ENCODE data around the gene FAM174B.

The FAM174B gene

DNA sequence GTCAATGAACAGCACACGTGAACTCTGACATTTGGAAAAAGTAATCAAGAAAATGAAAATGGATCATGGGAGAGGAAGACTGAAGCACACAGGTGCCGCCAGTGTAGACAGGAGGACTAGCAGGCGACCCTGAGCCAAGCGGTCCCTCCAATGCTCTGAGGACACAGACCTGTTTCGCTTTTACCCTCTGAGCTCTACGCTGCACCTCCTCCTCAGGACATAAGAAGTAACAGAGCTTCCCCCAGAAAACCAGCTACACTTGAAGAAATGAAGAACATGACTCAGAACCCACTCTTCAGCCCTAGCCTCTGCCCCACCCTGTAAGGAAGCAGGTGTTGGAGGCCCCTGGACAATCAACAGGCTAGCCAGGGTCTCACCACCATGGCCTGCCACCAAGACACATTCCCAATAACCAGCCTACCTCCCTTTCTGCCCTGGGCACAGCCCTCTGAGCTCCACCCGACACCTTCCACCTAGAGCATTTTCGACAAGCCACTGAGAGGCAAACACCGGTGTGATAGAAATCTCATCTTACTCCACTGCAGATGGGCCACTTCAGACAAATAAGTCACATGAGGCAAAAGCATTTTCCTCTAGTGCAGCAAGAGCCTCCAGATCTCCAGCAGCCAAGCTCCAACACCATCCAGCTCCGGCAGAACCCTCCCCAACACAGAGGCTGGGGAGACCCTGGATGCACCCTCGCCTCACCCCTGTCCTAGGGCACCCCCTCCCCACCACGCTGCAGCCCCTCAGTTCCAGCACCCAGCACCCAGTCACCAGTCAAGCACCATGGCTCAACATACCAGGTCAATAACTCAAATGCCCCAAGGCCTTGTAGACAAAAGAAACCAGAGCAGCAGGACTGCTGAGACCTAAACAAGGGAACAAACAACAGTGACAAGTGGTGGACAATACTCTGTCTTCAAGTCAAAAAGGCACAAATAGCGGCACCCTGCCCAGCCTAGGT lies 11.4 kb downstream of the FAM174B start:
- FAIRE-seq: no peak

DNA sequence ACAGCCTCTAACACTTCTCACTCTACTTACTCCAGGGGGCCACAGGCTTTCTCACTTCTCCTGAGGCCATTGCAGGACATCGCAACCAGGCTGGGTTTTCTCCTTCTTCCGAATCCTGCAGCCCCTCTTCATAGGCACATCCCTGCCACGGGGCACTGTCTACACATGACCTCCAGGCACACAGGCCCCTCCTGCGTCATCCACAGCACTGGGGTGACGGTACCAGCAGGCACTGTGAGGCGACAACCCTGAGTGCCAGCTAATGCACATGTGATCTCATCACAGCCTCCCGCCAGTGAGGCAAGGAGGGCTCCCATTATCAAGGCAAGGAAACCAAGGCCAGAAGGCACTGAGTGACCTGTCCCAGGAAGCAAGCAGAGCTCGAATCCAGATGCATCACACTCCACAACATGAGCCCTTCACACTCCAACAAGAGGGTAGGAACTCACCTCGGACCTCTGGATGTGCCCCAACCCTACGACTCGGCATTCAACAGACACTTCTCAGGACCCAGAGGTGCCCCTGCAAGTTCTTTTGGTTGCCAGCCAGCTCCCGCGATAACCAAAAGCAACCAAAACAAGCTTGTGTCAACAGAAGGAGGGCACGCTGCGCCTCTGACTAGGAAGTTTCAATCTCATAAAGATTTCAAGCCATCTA lies 16.7 kb downstream of the FAM174B start:
- no peak for DNase-seq (ENCODE audit: low spot score)
- no peak for FAIRE-seq

More for the DNA sequence above, 11.4 kb downstream of the FAM174B start:
- DNase-seq (ENCODE audit: low spot score): no peak

DNA sequence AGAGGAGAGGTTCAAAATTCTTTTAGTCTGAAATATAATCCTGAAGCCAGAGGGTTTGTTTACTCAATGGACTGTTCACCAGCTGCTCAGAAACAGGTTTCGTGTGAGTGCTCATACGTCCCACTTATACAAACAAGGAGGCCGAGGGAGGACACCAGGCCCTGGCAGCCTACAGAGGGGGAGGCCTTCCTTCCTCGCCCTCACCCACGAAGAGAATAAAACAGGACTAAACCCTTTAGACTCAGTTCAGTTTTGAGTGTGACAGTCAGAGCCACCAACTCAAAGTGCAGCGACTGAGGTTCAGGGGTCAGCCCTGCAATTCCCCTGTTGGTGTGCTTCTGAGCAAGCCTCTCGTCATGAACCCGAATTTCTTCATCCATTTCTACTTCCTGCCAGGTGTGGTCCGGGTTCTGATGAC lies 17.3 kb downstream of the FAM174B start:
- DNase-seq (ENCODE audit: low spot score): no peak
- FAIRE-seq: no peak

DNA sequence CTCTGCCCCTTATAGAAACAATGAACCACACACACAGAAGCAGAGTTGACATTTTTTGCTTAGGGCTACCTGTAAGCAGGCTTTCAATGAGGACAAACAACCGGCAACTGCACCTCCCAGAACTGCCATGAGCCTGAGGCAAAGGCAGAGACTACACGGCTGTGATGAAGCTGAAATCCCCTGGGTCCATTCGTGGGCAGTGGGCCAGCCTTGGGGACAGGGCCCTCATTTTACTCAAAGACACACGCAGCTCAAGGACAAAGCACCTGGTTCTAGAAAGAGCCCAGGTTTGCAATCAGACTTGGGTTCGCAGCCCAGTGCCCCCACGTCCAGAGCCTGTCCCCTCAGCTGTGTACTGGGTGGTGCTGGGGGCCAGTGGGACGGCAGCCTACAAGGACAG lies 17.9 kb downstream of the FAM174B start:
- DNase-seq (ENCODE audit: low spot score) (no peak), FAIRE-seq (no peak)

DNA sequence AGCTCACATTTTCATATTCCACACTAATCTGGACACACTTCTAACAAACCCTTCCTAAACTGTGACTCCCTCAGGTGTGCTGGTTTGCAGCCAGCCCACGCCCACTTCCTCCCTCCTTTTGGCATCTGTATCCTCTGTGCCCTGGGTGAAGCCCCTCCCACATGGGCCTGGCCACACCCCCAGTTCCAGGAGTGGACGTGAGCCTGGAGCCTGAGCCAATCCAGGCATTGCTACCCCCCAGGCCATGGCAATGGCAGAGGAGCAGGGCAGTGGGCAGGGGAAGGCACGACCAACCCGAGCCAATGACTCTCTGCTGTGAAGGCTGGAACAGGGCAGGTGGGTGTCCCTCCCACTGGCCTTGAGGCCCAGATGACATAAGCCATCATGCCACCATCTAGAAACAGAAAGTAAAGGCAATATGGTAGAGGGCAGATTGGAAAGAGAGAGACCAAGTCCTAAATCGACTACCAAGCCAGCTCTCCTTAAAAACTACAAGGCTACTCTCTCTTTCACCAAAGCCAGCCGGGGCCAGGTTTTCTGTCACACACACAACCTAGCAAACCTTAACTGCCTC lies 18.6 kb downstream of the FAM174B start:
- FAIRE-seq: no peak
- DNase-seq (ENCODE audit: low spot score): no peak

DNA sequence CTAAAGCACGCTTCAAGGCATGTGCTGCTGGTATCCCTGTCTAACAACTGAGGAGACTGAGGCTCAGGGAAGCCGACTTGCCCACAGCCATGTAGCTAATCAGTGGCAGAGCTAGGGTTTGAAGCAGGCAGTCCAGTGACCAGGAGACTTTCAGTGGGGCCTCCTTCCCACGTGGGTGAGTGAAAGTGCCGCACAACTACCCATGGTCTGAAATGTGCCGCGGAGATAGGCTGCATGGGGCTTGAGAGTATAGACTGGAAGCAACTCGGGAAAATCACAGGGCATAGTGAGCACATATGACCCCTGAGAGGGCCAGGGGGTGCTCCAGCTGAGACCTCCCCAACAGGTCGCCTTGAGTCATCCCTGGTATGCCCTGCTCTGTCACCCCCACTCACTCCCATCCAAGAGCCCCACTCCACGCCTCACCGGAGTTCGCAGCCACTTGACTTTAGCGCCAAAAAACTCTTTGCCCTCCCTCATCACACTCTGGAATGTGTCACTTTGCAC lies 19.1 kb downstream of the FAM174B start:
- no peak for DNase-seq (ENCODE audit: low spot score)
- FAIRE-seq: no peak

DNA sequence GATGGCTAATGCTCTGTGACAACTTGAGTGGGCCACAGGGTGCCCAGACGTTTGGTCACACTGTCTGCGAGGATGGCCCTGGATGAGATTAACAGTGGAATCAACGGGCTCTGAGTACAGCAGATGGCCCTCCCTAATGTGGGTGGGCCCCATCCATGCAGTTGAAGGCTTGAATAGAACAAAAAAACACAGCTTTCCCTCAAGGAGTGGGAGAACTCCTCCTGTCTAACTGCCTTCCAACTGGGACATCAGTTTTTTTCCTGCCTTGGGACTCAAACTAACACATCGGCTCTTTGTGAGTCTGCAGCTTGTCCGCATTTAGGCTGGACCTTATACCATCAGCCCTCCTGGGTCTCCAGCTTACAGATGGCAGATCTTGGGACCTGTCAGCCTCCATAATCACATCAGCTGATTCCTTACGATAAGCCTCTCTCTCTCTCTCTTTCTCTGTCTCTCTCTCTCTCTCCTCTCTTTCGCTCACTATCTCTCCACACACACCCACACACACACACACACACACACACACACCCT lies 20.8 kb downstream of the FAM174B start:
- DNase-seq (ENCODE audit: low spot score) (no peak), FAIRE-seq (no peak)

DNA sequence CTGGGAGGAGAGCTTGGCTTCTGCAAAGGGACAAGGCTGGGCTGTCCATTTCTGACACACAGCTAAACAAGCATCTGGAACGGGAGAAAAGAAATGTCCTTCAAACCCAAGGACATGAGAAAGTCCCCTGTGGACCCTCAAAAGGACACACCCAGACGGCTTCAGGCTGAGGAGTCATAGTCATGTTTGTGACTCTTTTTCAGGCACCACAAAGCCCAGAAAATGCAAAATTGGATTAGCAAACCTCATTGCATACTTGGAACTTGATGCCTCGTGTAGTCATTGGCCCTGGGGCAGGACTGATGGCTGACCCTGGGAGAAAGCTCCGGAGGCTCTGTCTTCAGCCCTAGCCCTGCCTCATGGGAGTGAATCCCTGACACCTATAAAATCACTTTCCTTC lies 21.5 kb downstream of the FAM174B start:
- no peak for FAIRE-seq
- no peak for DNase-seq (ENCODE audit: low spot score)

DNA sequence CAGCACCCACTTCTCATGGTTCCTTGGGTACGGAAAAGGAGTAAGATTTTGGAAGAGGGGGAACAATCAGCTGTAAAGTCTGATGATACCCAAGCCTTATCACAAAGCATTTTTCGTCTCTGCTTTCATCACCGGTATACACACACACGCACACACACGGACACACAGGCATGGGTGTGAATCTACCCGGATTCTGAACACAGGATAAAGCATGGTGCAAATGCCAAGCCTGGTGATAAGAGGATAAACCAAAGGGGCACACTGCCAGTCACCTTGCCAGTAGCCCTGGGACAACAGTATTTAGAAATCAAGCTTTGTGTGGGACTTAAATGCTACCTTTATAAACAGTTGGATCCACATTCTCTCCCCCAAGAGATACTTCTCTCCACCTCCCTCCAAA lies 22.2 kb downstream of the FAM174B start:
- DNase-seq (ENCODE audit: low spot score): no peak
- no peak for FAIRE-seq

DNA sequence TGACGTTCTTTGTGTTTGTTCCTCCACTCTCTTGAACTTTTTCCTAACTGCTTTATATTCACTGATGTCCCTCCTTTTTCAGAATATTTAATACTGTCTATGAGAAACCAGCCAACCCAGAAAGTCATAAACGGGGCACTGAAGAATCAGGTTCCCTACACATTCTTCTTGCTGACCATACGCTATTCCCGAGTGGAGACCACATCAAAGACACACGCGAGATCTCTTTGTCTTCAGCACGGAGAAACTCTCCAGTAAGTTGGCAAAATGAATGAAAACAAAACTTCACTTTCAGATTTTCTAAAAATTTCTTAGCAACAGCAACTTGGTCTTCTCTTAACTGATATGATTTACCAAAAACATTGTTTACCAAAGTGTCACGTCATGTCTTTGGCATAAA lies 22.6 kb downstream of the FAM174B start:
- DNase-seq (ENCODE audit: low spot score) (no peak), FAIRE-seq (no peak)

DNA sequence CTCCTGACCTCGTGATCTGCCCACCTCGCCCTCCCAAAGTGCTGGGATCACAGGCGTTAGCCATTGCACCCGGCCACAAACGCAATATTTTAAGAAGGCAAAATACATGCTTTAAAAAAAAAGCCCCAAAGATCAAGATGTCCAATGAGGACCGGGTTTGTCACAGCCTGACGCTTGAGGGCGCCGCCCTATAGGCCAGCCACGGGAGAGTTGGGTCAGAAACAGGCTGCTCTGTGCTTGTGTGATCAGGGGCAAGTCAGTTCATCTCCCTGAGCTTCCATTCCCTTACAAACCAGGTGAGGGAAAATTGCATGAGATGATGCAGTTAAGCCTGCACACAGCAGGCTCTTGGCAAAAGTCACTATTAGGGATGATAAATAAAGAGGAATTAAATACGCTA lies 23.9 kb downstream of the FAM174B start:
- FAIRE-seq (no peak), DNase-seq (ENCODE audit: low spot score) (no peak)

DNA sequence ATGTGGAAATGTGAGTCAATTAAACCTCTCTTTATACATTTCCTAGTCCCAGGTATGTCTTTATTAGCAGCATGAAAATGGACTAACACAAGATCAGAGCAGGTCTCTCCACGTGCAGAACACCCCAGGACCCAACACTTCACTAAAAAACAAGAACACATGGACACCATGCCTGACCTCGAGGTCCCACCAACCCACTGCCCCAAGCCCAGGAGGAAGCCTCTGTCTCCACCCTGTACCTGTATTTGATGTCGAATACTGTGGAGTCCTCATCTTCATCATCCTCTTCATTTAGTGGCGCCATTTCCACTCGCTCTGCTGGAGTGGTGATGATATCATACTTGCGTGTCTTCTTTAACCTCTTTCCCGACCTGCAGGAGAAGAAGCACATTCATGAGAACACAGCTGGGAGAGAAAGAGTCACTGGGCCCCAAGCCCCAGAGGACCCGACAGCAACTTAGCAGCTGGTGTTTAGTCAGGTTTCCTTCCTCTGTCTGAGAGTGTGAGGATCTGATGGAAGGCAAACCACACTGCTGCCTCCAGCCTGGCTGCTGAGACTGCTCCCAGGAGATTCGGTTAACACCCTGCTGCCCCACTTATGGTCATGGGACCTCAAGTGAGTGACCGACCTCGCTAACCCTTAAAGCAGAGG lies 25.5 kb downstream of the FAM174B start:
- FAIRE-seq: no peak
- DNase-seq (ENCODE audit: low spot score): no peak

DNA sequence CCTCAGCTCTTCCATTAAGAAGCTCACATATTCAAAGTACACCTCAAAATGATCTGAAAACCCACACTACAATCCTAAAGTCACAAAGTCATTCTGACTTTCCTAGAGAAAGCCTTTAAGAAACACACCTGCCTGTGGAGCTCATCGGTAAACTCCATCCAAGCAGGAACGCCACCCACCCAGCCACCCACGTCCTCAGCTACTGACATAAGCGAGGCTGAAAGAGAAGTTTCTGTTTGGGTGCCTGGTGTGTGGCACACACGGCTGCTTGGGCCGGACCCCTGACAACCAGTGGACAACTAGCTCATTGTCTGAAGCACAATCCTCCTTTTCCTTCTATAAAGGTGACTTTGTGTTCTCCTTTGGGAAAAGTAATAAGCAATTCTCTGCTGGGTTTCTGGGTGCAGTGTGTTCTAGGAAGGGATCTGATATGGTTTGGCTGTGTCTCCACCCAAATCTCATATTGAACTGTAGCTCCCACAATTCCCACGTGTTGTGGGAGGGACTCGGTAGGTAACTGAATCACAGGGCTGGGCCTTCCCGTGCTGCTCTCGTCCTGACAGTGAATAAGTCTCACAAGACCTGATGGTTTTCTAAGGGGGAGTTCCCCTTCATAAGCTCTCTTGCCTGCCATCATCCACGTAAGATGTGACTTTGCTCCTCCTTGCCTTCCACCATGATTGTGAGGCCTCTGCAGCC lies 26.1 kb downstream of the FAM174B start:
- no peak for FAIRE-seq

DNA sequence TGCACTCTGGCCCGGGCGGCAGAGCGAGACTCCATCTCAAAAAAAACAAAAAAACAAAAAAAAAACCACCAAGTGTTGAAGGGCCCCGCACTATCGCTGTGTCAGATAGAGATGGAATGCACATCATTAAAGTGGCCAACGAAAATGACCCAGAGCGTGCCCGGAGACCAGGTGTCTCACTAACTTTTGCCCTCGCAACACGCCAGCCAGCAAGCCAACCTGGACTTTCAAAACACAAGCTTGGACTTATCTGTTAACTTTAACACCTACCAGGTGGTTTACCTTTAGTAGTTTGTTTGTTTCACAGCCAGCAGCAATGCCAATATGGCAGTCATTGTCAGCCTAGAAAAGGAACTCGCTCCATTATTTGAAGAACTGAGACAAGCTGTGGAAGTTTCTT lies 28.6 kb downstream of the FAM174B start:
- FAIRE-seq (no peak), DNase-seq (ENCODE audit: low spot score) (no peak)

More for the DNA sequence above, 26.1 kb downstream of the FAM174B start:
- DNase-seq (ENCODE audit: low spot score): no peak

DNA sequence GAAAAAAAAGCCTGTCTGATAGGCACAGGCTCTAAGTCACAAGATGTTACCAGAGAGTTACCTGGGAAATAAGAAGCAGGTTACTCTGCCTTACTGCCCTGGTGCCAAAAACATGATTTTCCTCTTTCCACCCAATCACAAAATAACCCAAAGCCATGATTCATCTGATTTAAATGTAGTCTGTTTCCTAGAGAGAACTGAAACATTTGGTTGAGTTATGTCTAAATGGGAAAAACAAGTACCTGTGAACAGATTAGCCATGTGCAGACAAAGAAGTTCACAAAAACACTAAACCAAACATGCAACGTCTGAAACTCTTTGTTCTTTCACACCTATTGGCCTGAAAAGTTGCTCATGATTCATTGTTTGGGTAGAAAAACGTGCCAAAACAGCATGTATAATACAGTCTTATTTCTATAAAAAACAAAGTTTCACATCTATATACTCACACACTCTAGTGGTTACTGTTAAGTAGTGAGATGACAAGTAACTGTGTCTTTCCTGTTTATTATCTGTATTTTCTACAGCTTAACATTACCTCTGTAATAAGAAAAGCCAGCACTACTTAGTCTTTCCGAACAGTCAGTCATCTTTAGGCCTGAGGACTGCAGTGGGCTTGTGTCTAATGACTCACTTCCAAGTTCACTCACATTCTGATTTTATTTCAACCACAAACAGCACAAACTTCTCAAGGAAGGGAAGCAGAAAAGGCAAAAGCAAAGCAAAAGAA lies 30.2 kb downstream of the FAM174B start:
- FAIRE-seq (no peak), DNase-seq (ENCODE audit: low spot score) (no peak)

DNA sequence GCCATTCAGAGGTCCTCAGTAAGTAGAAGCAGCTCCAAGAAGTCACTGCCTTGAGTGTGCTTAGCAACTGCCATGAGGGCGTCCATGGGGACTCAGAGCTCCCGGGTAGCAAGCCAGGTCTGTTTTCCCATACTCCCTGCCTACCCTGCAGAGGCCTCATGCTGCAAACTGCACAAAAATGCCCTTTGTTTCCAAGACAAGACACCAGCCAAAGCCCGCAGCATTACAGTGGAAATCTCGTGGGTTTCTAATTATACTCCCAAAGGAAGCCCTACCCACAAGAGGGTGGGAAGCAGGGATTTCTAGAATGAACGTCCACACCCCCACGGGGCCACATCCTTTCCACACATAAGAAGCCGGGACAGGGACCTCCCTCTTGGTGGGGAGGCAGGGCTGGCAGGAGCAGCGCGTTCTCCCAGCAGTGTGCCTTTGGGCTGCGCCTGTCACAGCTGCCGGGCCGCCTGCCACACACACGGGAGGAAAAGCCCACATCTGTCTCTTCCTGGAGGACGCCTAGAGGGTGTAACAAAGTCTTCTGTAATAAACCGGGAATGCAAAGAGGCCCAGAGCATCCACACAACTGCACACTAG lies 31.1 kb downstream of the FAM174B start:
- FAIRE-seq (no peak), DNase-seq (ENCODE audit: low spot score) (no peak)

DNA sequence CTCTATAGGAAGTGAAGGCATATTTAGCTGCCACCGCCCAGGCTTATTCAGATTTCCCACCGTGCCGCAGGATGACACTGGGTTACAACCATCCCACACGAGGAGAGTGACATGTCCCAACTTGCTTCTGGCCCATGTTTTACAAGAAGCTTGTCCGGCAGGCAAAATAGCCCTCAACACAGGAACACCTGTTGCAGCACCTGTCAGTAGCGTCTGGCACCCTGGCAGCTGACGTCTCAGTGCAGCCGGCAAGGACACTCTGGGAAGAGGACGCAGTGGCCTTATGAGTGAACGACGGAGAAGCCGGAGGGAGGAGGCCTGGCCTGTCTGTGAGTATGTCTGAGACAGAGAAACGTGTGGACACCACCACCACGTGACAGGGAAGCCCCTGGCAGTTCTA lies 32.1 kb downstream of the FAM174B start:
- FAIRE-seq: no peak
- DNase-seq (ENCODE audit: low spot score): no peak

DNA sequence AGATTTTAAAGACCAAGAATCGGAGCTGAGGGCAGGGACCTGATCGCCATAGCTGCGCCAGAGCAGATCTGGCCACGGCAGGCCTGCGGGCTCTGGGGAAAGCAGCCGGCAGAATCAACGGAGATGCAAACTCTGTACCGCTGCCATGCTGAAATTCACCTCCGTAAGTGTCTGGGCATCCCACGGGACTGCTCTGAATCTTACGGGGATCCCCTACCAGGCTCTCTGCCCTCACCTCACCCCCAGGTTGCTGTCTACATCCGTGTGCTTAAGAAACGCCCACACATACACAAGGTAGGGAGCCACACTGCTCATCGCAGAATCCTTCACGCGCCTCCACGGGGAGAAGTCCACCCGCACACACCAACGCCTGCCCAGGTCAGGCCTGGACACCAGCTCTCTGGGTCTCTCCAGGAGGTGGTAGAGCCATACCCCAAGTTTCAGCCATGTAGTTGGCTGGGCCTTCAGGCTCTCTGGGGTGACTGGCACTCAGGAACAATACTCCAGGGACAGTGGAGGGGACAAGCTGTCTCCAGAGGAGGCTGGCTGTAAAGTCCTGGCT lies 33.5 kb downstream of the FAM174B start:
- FAIRE-seq: no peak
- no peak for DNase-seq (ENCODE audit: low spot score)

DNA sequence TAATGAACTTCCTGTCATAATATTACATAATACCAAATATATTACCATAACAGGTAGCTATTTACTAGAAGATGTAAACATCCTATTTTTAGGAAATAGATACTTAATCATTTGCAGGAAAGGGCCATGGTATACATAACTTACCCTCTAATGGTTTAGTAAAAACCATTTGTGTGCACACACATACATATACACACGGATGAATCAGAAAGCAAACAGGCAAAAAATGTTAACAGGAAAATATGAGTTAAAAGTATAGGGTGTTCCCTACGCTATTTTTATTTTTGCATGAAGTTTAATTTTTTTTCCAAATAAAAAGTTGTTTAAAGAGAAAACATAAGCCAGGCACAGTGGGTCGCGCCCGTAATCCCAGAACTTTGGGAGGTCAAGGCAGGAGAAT lies 34.6 kb downstream of the FAM174B start:
- no peak for FAIRE-seq
- DNase-seq (ENCODE audit: low spot score): no peak

All from urothelium cell line (cell line).